K562 (cell line): ENCODE measurements around the gene DAO. TPM values are rescaled to one million over a fixed set of nuclear protein-coding genes. Genes with fewer than 3 reads are reported as not detected.

ENCODE experiments used
- ATAC-seq: fragments of 200-7000 bp; cut with Tn5 transposase; 3 replicates; pipeline ENCODE4 v1.9.1; 2020; ENCODE audit warnings: moderate library complexity
- BruUV-seq: library from RNA; stranded (reverse); fragments of 400-500 nt; replicated peaks from 2 replicates; lab custom pipeline; 2021; lab: Mats Ljungman, UMichigan
- CTCF ChIA-PET: fragments of 300-600 bp; formaldehyde crosslinking; extraction: SDS; loops from one replicate; lab custom pipeline; 2021; ENCODE audit warnings: low intra/inter-chr PET ratio; lab: Yijun Ruan, JAX
- POLR2A ChIA-PET: fragments of 300-600, 350-650 bp; sonication (Branson Sonifier 250); formaldehyde crosslinking; extraction: SDS; loops from one replicate; lab custom pipeline; 2021; ENCODE audit warnings: antibody characterized with exemption, inconsistent platforms; lab: Yijun Ruan, JAX
- DNase-seq, 4 experiments: peaks; one replicate each; pipeline versions ENCODE4 v3.0.0 to v3.0.0-alpha.2; 2011 to 2018; ENCODE audit warnings: low spot score in 3 of 4, mixed read lengths in 3 of 4; ENCODE audit errors: extremely low read depth in 1 of 4
- FAIRE-seq: peaks from 2 replicates; lab custom pipeline; 2011; peaks lifted over from hg19 to GRCh38; lab: Jason Lieb, UNC
- H2AFZ ChIP-seq: 2 replicates; pipeline ENCODE4 v1.6.0; 2011; ENCODE audit warnings: low read depth, low read length, control low read depth, inconsistent platforms
- H3K27ac ChIP-seq: fragments of 200-600 bp; 3 replicates; pipeline ENCODE4 v1.8.0; 2011; ENCODE audit warnings: low read depth, mild to moderate bottlenecking, control low read depth, inconsistent platforms, low read length, moderate library complexity, mixed read lengths; ENCODE audit errors: extremely low read depth
- H3K27me3 ChIP-seq, 2 experiments: fragments of 300-600 bp in 1 of 2; 2 replicates in 1 of 2; 3 replicates in 1 of 2; pipeline versions ENCODE4 v1.6.0 to v1.8.0; 2011; ENCODE audit warnings: inconsistent platforms in 2 of 2, low read length in 2 of 2, mild to moderate bottlenecking in 1 of 2, mixed read lengths in 1 of 2, moderate library complexity in 1 of 2; ENCODE audit not compliant: control insufficient read depth in 2 of 2, insufficient read depth in 2 of 2
- H3K36me3 ChIP-seq: fragments of 300-600 bp; 3 replicates; pipeline ENCODE4 v1.8.0; 2011; ENCODE audit warnings: mild to moderate bottlenecking, low read length, inconsistent platforms; ENCODE audit not compliant: control insufficient read depth, insufficient read depth
- H3K4me1 ChIP-seq, 2 experiments: fragments of 200-600 bp in 1 of 2; replicated peaks in 1 of 2; 2 replicates in 1 of 2; 3 replicates in 1 of 2; pipeline versions ENCODE4 v1.5.1 to v1.8.0; 2011; ENCODE audit warnings: inconsistent platforms in 2 of 2, low read length in 2 of 2, mild to moderate bottlenecking in 1 of 2, mixed read lengths in 1 of 2, moderate library complexity in 1 of 2; ENCODE audit not compliant: control insufficient read depth in 2 of 2, insufficient read depth in 2 of 2
- H3K4me2 ChIP-seq: 2 replicates; pipeline ENCODE4 v1.6.1; 2011; ENCODE audit warnings: low read length, control low read depth, inconsistent platforms, mixed read lengths; ENCODE audit not compliant: insufficient read depth
- H3K4me3 ChIP-seq: fragments of 200-600 bp; sonication (generic), shearing (Covaris generic); 2 replicates; pipeline ENCODE4 v1.5.1; 2016; ENCODE audit warnings: control low read depth, inconsistent platforms
- H3K79me2 ChIP-seq: fragments of 200-600 bp; 3 replicates; pipeline ENCODE4 v1.8.0; 2011; ENCODE audit warnings: low read length, inconsistent platforms; ENCODE audit not compliant: control insufficient read depth, insufficient read depth
- H3K9ac ChIP-seq, 2 experiments: 2 replicates each; pipeline versions ENCODE4 v1.6.0 to v1.6.1; 2011; ENCODE audit warnings: low read depth in 2 of 2, low read length in 2 of 2, control low read depth in 1 of 2, inconsistent platforms in 1 of 2, mild to moderate bottlenecking in 1 of 2, mixed read lengths in 1 of 2; ENCODE audit not compliant: insufficient read depth in 1 of 2
- H3K9me1 ChIP-seq: one replicate; pipeline ENCODE4 v1.6.0; 2011; ENCODE audit warnings: inconsistent platforms, mild to moderate bottlenecking, low read length, moderate library complexity; ENCODE audit not compliant: control insufficient read depth, insufficient read depth
- H3K9me3 ChIP-seq: replicated peaks from 2 replicates; pipeline ENCODE4 v1.5.1; 2011; ENCODE audit warnings: low read depth, low read length, inconsistent platforms; ENCODE audit not compliant: control insufficient read depth, insufficient read depth
- H4K20me1 ChIP-seq: replicated peaks from 2 replicates; pipeline ENCODE4 v1.6.1; 2011; ENCODE audit warnings: low read length, inconsistent platforms, mixed read lengths; ENCODE audit not compliant: control insufficient read depth, insufficient read depth
- FIP1L1 ChIP-seq: fragments of 200-400 bp; formaldehyde crosslinking; IDR thresholded peaks from 2 replicates; pipeline ENCODE4 v1.6.1; 2018; ENCODE audit warnings: mild to moderate bottlenecking, low read depth, low read length; ENCODE audit not compliant: poor library complexity, severe bottlenecking
- GABPB2 ChIP-seq: fragments of 250-450 bp; sonication (Bioruptor Pico); conservative IDR thresholded peaks from 2 replicates; pipeline ENCODE4 v1.5.1; 2021; ENCODE audit warnings: mild to moderate bottlenecking
- RAD51 ChIP-seq: fragments of 450-650 bp; IDR thresholded peaks from 2 replicates; pipeline ENCODE4 v1.7.1; 2016; ENCODE audit warnings: low read depth, mild to moderate bottlenecking, borderline replicate concordance
- TFE3 ChIP-seq: fragments of 450-650 bp; formaldehyde crosslinking; IDR thresholded peaks from 2 replicates; pipeline ENCODE4 v1.4.0; 2020; ENCODE audit warnings: mild to moderate bottlenecking, mixed read lengths
- ZNF197 ChIP-seq: fragments of 200-800 bp; sonication (Bioruptor generic); IDR thresholded peaks from 2 replicates; pipeline ENCODE4 v1.6.1; 2016; ENCODE audit warnings: low read depth, missing genetic modification characterization, missing compliant biosample characterization
- WGBS: fragments of 100-300 bp; shearing (Covaris generic); methylation state at CpG from one replicate; pipeline ENCODE4 v1.1.6; 2016; ENCODE audit warnings: low coverage, mixed read lengths; ENCODE audit not compliant: insufficient coverage; ENCODE audit errors: missing lambda C conversion rate; 5-methylcytosine and 5-hydroxymethylcytosine counted together
- in situ Hi-C: fragments of 300-500 bp; cut with MboI; formaldehyde crosslinking; loops from 4 replicates; pipeline ENCODE4 v1.15.0; 2018; ENCODE audit warnings: inconsistent platforms, mixed read lengths
- intact Hi-C: fragments of 100-400 bp; cut with micrococcal nuclease; formaldehyde crosslinking; loops from 2 replicates; pipeline ENCODE4 v1.14.2; 2022
- polyA plus RNA-seq, 8 experiments: library from polyadenylated mRNA; depleted of rRNA in 4 of 8; stranded (reverse) in 5 of 8; unstranded in 3 of 8; fragments of >200 nt; fragmentation: Nextera tagmentation in 2 of 8; fragmentation: Illumina TruSeq in 1 of 8; extraction: Ambion mirVana in 2 of 8; extraction: Trizol in 1 of 8; gene quantifications; 2 replicates each; pipeline versions ENCODE4 v1.2.1 to v1.2.3, GENCODE V29; 2011 to 2014; ENCODE audit warnings: inconsistent platforms in 1 of 8, missing spikeins in 1 of 8
- total RNA-seq, 7 experiments: library from RNA; depleted of rRNA in 6 of 7; stranded (reverse); fragments of >200 nt in 6 of 7; fragmentation: Illumina TruSeq in 2 of 7; extraction: Trizol in 2 of 7; gene quantifications; 2 replicates each; pipeline versions ENCODE4 v1.2.1 to v1.2.3, GENCODE V29; 2011 to 2021; ENCODE audit warnings: low replicate concordance in 1 of 7

The DAO gene
- total and polyA plus RNA-seq, 9 of the 15 experiments (the other 6 are each of a cell fraction or from before 2014, with no cell fraction given): not detected

GRCh38 chr12:108868781-108869180 is 11.1 kb upstream of the DAO start:
- Histone ChIP-seq H3K4me1 (no peaks in the 10 kb centered on the region), H3K79me2 (no peaks in the 10 kb centered on the region), H3K4me3 (no peak overlapping the region), H3K9ac (no peak overlapping the region), H3K9me1 (no peaks in the 10 kb centered on the region), H2AFZ (no peak overlapping the region), H3K36me3 (no peaks in the 10 kb centered on the region), H3K9me3 (no peaks in the 10 kb centered on the region), H3K27me3 (no peaks in the 10 kb centered on the region; a peak in 1 of 5 replicates), H3K27ac (no peak overlapping the region), H3K4me2 (no peak overlapping the region), H4K20me1 (no peaks in the 10 kb centered on the region)
- CTCF ChIA-PET: no interaction called here
- ATAC-seq (no peak), DNase-seq (no peak), FAIRE-seq (no peak)
- in situ Hi-C loops (no loop called here), intact Hi-C loops (no loop called here)
- TF ChIP-seq TFE3 (peak; percentile 83), FIP1L1 (no peak), ZNF197 (CRISPR knock-in tag) (no peak), RAD51 (peak; percentile 45; the same call in 1 of the 2 replicates), GABPB2 (CRISPR knock-in tag) (no peak)
- WGBS: 3% methylated on average over 4 of the region's 4 CpGs
- no TSS peak for BruUV-seq
- POLR2A ChIA-PET: interaction anchor here (0.8 to 1.1 kb wide), 2 partner anchors 9 to 20 kb away, joined by 3 read pairs; no protein-coding TSS in a partner anchor
